HG03039 (cell line): ENCODE results near the gene ERCC8.

Experiments used
- ATAC-seq: cut with Tn5 transposase; IDR thresholded peaks from one replicate; pipeline ENCODE4 v1.9.1; 2021; ENCODE audit warnings: mild to moderate bottlenecking, moderate library complexity; ENCODE audit not compliant: unreplicated experiment

ERCC8 gene

DNA sequence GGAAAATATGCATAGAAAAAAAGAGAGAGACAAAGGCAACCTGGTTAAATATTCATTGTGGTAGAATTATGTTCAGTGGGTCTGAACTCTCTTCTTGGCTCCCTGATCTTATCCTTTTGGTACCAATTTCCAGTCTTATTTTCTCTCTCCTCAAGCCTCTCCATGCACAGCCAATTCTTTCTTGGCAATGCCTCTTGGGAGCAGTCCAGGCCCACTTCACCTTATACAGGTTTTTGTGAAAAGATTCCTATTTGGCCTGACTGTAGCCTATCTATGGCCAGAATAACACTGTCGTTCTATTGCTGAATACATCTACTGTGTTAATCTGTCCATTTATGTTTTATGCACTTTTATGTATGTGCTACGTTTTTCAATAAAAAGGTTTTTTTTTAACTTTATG lies 103.5 kb downstream of the ERCC8 start:
- no peak for ATAC-seq

DNA sequence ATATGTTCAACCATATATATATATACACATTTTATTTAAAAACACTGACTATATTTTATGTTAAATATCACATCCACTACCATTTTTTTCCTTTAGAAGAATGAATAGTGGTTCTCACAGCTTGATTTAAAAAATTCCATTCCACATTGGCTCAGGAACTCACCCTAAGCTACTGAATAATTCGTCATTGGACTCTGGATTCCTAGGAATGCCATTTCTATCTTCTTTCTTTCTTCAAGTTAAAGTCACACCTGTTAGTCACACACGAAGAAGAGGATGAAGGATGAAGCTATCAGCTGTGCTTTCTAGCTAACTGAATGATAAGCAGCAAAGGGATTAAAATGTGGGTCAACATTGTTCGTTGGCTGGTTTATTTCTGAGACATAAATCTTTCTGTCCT lies 108.7 kb downstream of the ERCC8 start:
- no peak for ATAC-seq

GRCh38 chr5:60835554-60835953 lies 109.3 kb downstream of the ERCC8 start:
- no peak for ATAC-seq

- ATAC-seq, result no peak
Observed at GRCh38 chr5:60833520-60833919, 111.3 kb downstream of the ERCC8 start.

DNA sequence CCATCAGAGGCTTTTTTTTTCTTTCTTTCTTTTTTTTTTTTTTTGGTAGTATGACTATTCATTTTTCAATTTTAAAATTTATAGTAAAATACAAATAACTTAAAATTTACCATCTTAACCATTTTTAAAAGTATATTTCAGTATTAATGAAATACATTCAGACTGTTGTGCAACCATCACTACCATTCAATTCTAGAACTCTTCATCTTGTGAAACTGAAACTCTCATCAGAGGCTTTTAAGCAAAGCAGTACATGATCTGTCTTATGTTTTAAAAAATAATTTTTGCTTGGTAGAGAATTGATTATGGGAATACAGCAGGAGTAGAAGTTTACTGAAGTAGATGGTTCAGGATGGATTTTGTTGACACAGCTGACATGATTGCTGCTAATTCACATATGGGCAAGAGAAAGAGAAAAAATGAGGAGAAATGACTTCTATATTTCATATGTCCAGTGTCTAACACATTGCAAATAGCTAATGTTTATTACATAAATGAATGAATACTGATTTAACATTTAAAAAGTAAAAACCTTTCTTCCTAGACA lies 114.2 kb downstream of the ERCC8 start:
- peak; percentile 43 for ATAC-seq

- ATAC-seq, result no peak
Observed at GRCh38 chr5:60829490-60830266, 115.2 kb downstream of the ERCC8 start.

GRCh38 chr5:60827201-60827600 lies 117.7 kb downstream of the ERCC8 start:
- ATAC-seq, result no peak

DNA sequence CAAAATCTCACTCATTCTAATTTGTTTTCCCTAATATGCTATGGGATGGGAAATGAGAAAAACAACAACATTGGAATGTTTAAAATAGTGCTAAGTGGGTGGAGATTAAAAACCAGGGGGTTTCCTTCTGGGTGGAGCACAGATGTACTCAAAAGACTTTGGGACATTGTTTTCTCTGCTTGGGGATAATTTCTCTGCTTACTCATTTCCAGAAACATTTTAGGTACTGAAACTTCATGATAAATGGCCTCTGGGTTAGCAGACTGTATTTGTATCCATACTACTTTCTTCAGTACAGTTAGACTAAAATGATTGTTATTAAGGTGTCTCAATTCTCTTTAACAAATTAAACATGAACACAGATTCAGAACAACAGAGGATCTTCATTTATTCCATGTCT lies 118.2 kb downstream of the ERCC8 start:
- ATAC-seq, result peak; percentile 81
